Smooth muscle cell (in vitro differentiated cells): ENCODE data around the gene RBMS3. TPM values are rescaled to one million over a fixed set of nuclear protein-coding genes. Genes with fewer than 3 reads are reported as not detected.

Source experiments
- DNase-seq: peaks from one replicate; lab custom pipeline; 2025; ENCODE audit not compliant: unreplicated experiment; lab: John Stamatoyannopoulos, UW
- H2AFZ ChIP-seq: fragments of 200-600 bp; sonication (generic); 2 replicates; pipeline ENCODE4 v1.6.0; 2016; ENCODE audit warnings: antibody characterized with exemption, low read depth, mild to moderate bottlenecking
- H3F3A ChIP-seq: fragments of 200-600 bp; sonication (generic); 2 replicates; pipeline ENCODE4 v1.6.0; 2017; ENCODE audit warnings: antibody characterized with exemption, low read depth
- H3K27ac ChIP-seq: fragments of 200-600 bp; sonication (generic); 2 replicates; pipeline ENCODE4 v1.5.1; 2016; ENCODE audit warnings: low read depth, mild to moderate bottlenecking
- H3K27me3 ChIP-seq: fragments of 200-600 bp; sonication (generic); 2 replicates; pipeline ENCODE4 v1.6.1; 2016; ENCODE audit warnings: low read depth, mild to moderate bottlenecking
- H3K36me3 ChIP-seq: fragments of 200-600 bp; sonication (generic); 2 replicates; pipeline ENCODE4 v1.5.1; 2016; ENCODE audit warnings: low read depth
- H3K4me1 ChIP-seq: fragments of 200-600 bp; sonication (generic); 2 replicates; pipeline ENCODE4 v1.5.1; 2016; ENCODE audit warnings: low read depth
- H3K4me2 ChIP-seq: fragments of 200-600 bp; sonication (generic); 2 replicates; pipeline ENCODE4 v1.6.0; 2016; ENCODE audit warnings: mild to moderate bottlenecking
- H3K4me3 ChIP-seq: fragments of 200-600 bp; sonication (generic); 2 replicates; pipeline ENCODE4 v1.5.1; 2016; ENCODE audit warnings: mild to moderate bottlenecking
- H3K79me2 ChIP-seq: fragments of 200-600 bp; sonication (generic); 2 replicates; pipeline ENCODE4 v1.6.0; 2016; ENCODE audit warnings: low read depth, mild to moderate bottlenecking
- H3K9ac ChIP-seq: fragments of 200-600 bp; sonication (generic); 2 replicates; pipeline ENCODE4 v1.6.0; 2016; ENCODE audit warnings: low read depth
- H3K9me3 ChIP-seq: fragments of 200-600 bp; sonication (generic); replicated peaks from 2 replicates; pipeline ENCODE4 v1.5.1; 2016; ENCODE audit warnings: low read depth
- H4K20me1 ChIP-seq: fragments of 200-600 bp; sonication (generic); 2 replicates; pipeline ENCODE4 v1.6.0; 2016; ENCODE audit warnings: low read depth
- WGBS: methylation state at CpG from one replicate; pipeline ENCODE4 v1.1.7; 2016; ENCODE audit warnings: low lambda C conversion rate; 5-methylcytosine and 5-hydroxymethylcytosine counted together
- polyA plus RNA-seq: library from polyadenylated mRNA; unstranded; fragments of >200 nt; fragmentation: Nextera tagmentation; extraction: Ambion mirVana; gene quantifications from 2 replicates; pipeline ENCODE4 v1.2.1, GENCODE V29; 2016
- total RNA-seq: library from RNA; depleted of rRNA; stranded (reverse); fragments of >200 nt; gene quantifications from 2 replicates; pipeline ENCODE4 v1.2.3, GENCODE V29; 2014
- TF ChIP-seq, protein P1 (sequence below): fragments of 200-600 bp; sonication (generic); IDR thresholded peaks from 2 replicates; pipeline ENCODE4 v1.5.1; 2017; ENCODE audit warnings: borderline replicate concordance, mild to moderate bottlenecking, antibody characterized with exemption; ENCODE audit not compliant: insufficient read depth, poor library complexity, severe bottlenecking

The RBMS3 gene
- total and polyA plus RNA-seq, 2 experiments from 2014 or later = 42.9 to 50.6 TPM

GRCh38 chr3:29642393-29643033 is 361.6 kb downstream of the RBMS3 start:
- H3K27me3 ChIP-seq = no peaks in the 10 kb centered on the region
- H3K36me3 ChIP-seq = no peaks in the 10 kb centered on the region
- H3K4me3 ChIP-seq = no peak overlapping the region
- DNase-seq = no peak
- no peaks in the 10 kb centered on the region for H3K9me3 ChIP-seq
- peak overlapping the region; percentile 71 for H3K9ac ChIP-seq
- peaks cover 48% of the 10 kb centered on the region for H3K79me2 ChIP-seq
- H3F3A ChIP-seq = peaks cover 26% of the 10 kb centered on the region
- peak overlapping the region; percentile 97 for H3K27ac ChIP-seq
- peaks cover 20% of the 10 kb centered on the region for H3K4me1 ChIP-seq
- TF ChIP-seq, protein P1, sequence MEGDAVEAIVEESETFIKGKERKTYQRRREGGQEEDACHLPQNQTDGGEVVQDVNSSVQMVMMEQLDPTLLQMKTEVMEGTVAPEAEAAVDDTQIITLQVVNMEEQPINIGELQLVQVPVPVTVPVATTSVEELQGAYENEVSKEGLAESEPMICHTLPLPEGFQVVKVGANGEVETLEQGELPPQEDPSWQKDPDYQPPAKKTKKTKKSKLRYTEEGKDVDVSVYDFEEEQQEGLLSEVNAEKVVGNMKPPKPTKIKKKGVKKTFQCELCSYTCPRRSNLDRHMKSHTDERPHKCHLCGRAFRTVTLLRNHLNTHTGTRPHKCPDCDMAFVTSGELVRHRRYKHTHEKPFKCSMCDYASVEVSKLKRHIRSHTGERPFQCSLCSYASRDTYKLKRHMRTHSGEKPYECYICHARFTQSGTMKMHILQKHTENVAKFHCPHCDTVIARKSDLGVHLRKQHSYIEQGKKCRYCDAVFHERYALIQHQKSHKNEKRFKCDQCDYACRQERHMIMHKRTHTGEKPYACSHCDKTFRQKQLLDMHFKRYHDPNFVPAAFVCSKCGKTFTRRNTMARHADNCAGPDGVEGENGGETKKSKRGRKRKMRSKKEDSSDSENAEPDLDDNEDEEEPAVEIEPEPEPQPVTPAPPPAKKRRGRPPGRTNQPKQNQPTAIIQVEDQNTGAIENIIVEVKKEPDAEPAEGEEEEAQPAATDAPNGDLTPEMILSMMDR = no peak
- H2AFZ ChIP-seq = no peak overlapping the region
- WGBS = 23% methylated on average over 5 of the region's 5 CpGs
- H3K4me2 ChIP-seq = peak overlapping the region; percentile 70
- no peaks in the 10 kb centered on the region for H4K20me1 ChIP-seq

DNA sequence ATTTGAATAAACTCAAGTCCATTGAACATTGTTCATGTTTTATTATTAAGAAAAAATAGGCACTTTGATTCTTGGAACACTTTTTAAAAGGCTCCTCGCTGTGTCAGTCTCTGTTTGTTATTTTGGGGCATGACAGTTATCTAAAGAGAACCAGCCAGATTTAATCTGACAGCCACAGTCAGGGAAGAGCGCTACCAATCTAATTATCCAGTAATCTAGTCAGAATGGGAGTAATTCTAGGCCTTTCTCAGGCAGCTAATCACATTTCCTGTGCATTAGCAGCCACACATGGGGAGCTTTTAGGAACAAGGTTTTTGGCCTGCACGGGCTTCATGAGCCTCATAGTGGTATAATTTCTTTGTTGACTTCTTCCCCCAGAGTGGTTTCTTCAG is 362.2 kb downstream of the RBMS3 start:
- Histone ChIP-seq H3K9me3 (no peaks in the 10 kb centered on the region), H3K27me3 (no peaks in the 10 kb centered on the region), H3F3A (peaks cover 26% of the 10 kb centered on the region), H3K36me3 (no peaks in the 10 kb centered on the region), H4K20me1 (no peaks in the 10 kb centered on the region), H3K4me2 (peak overlapping the region; percentile 52), H3K4me3 (no peak overlapping the region), H3K27ac (peak overlapping the region; percentile 97), H3K9ac (peak overlapping the region; percentile 71), H3K79me2 (peaks cover 44% of the 10 kb centered on the region), H3K4me1 (peaks cover 20% of the 10 kb centered on the region), H2AFZ (no peak overlapping the region)
- TF ChIP-seq, protein P1 = no peak
- no peak for DNase-seq
- WGBS = 14% methylated on average over 3 of the region's 3 CpGs

GRCh38 chr3:29644261-29644660 is 363.4 kb downstream of the RBMS3 start:
- Histone ChIP-seq H3K4me3 (no peak overlapping the region), H3K27me3 (no peaks in the 10 kb centered on the region), H4K20me1 (no peaks in the 10 kb centered on the region), H3K9me3 (no peaks in the 10 kb centered on the region), H3F3A (peaks cover 26% of the 10 kb centered on the region), H3K4me2 (peak overlapping the region; percentile 52), H3K27ac (peak overlapping the region; percentile 97), H3K36me3 (no peaks in the 10 kb centered on the region), H3K79me2 (peaks cover 42% of the 10 kb centered on the region), H2AFZ (no peak overlapping the region), H3K4me1 (peaks cover 19% of the 10 kb centered on the region), H3K9ac (peak overlapping the region; percentile 71)
- 36% methylated on average over 6 of the region's 6 CpGs for WGBS
- TF ChIP-seq, protein P1 = peak; percentile 20
- no peak for DNase-seq

GRCh38 chr3:29644956-29645636 is 364.2 kb downstream of the RBMS3 start:
- H3K4me1 ChIP-seq = peaks cover 14% of the 10 kb centered on the region
- H3K9ac ChIP-seq = no peak overlapping the region
- no peak overlapping the region for H2AFZ ChIP-seq
- no peaks in the 10 kb centered on the region for H4K20me1 ChIP-seq
- no peaks in the 10 kb centered on the region for H3K36me3 ChIP-seq
- no peaks in the 10 kb centered on the region for H3K27me3 ChIP-seq
- peak overlapping the region; percentile 97 for H3K27ac ChIP-seq
- H3K4me3 ChIP-seq = no peak overlapping the region
- no peak for DNase-seq
- H3K4me2 ChIP-seq = peak overlapping the region; percentile 52
- H3K9me3 ChIP-seq = no peaks in the 10 kb centered on the region
- H3K79me2 ChIP-seq = peaks cover 42% of the 10 kb centered on the region
- 93% methylated on average over 3 of the region's 3 CpGs for WGBS
- H3F3A ChIP-seq = peaks cover 22% of the 10 kb centered on the region
- TF ChIP-seq, protein P1 = no peak
